Stimulated activated CD8-positive, alpha-beta memory T cell treated with anti-CD3 and anti-CD28 coated beads, Interleukin-12 subunit alpha, Interleukin-12 subunit beta, amount 100 ng/mL, for 4 hours (primary cell): Measurements from ENCODE around the gene HYCC2.
"Not testable (repeated sequence)": the region's sequence is repeated elsewhere in the genome, so short reads cannot be mapped to it uniquely, and the experiment has no call there.

Source experiments
- DNase-seq: peaks from one replicate; pipeline ENCODE4 v3.0.0-alpha.2; 2020; ENCODE audit warnings: low read depth

Gene HYCC2

DNA sequence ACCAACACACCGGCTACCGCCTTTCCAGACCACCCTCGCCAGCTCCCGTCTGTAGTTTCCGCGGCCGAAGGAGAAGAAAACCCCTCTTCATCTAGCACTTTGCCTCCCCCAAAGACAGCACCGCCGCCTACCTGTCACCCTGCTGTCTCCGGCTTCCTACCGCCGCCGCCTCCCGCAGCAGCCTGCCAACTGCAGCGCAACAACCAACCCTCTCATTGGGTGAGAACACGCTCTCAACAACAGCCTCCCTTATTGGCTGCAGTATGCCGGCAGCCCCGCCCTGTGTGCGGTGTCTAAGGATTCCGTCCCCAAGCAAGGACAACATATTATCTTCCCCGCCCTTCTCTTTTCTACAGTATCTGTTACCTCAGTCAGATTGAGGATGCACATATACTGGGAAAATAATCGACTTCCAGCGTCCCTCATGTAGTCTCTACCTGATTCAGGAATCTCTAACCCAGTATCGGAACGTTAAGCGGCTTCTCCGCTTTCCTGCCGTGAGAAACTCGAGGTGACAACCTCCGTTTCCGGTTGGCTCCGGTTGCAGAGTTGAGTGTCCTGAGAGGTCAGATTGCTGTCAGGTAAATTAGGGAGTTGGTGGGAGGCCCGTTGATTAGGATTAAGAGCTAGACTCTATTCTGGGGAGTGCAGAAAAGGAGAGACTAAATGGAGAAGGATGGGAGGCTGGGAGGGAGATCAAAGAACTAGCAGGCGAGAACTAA, at the start of gene HYCC2, which contains the start of gene NDUFB3:
HYCC2 (minus strand) TSS at position 193 of the 722 bp plus-strand sequence. CDS start 47,662 bp downstream, outside the sequence.
NDUFB3 (plus strand) TSS at position 523 of the 722 bp plus-strand sequence. CDS start 6,882 bp downstream, outside the sequence.
- peak; percentile 81 for DNase-seq

DNA sequence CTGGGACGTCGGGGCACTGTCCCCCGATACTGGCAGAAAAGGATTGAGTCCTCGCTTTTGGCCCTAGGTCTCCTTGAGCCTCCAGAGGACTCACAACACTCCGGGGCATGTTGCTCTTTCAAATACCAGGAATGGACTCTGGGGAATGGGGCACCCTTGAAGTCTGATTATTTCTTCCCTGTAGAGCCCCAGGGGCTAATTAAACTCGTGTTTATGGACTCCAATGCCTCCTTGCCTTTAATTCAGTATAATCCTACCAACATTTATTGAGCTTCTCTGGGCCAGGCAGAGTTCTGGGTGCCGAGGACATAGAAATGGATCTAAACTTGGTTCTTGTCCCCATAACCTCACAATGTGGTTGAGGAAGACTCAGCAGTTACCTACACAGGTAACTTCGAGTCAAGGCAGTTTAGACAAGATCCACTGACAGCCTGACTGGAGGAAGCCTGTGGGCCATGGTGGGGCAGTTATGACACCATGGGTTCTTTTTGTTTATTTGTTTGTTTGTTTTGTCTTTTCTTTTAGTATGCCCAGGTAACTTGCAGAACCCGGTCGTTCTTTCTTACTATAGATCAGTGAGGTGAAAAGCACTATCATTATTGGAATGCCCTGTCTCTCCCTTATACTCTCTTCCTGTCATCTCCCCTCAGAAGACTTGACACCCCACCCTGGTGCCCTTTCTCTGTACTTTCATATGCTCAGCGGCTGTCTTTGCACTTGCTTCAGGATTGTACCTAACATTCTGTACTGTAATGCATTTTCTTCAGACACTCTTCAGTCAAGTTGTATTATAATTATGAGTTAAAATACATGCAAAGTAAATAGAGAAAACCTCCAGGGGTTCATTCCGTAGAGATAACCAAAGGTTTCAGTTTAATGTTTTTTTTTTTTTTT, 47.7 kb upstream of the HYCC2 start:
- no peak for DNase-seq

DNA sequence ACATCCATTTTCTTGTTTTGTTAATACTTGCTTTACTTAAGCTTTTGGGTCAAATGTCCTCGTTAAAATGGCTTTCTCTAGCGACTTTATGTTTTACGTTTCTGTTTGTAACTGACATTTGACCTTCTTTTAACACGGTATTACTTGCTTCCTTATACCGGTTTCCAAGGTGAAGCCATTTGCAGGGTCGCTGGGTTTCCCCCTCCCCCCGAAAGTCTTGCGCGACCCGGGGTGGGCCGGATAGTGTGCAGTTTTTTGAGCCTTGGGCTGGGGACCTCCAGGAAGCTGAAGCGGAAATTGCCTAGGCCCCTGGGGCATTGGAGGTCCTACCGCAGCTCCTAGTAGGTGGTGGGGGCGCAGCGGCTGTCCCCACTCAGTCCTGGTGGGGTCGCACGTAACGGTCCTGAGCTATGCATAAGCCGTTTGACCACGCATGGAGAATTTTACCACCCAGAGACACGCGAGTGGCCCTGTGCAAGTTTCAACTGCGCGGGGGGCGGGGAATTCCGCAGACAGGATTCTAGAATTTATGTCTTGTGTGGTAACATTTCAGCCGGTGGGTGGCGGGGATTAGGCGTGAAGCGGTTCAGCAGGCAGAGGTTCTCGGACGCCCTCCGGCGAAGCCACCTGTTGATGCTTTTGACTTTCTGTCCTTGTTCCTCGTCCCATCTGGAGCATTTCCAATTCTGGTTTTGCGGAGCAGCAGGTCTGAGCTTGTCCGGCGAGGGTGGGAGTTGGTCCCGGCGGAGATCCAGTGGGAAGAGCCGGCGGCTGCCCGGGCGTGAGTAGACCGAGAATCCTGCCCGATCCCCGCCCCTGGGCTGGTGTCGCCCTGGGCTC, 46.9 kb upstream of the HYCC2 start:
- peak; percentile 78 for DNase-seq

DNA sequence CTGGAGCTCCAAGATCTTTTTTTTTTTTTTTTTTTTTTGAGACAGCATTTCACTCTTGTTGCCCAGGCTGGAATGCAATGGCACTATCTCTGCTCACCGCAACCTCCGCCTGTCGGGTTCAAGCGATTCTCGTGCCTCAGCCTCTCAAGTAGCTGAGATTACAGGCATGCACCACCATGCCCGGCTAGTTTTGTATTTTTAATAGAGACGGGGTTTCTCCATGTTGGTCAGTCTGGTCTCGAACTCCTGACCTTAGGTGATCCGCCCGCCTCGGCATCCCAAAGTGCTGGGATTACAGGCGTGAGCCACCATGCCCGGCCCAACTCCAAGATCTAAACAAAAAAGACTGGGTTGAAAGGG, 46.2 kb upstream of the HYCC2 start:
- DNase-seq = not testable (repeated sequence)

DNA sequence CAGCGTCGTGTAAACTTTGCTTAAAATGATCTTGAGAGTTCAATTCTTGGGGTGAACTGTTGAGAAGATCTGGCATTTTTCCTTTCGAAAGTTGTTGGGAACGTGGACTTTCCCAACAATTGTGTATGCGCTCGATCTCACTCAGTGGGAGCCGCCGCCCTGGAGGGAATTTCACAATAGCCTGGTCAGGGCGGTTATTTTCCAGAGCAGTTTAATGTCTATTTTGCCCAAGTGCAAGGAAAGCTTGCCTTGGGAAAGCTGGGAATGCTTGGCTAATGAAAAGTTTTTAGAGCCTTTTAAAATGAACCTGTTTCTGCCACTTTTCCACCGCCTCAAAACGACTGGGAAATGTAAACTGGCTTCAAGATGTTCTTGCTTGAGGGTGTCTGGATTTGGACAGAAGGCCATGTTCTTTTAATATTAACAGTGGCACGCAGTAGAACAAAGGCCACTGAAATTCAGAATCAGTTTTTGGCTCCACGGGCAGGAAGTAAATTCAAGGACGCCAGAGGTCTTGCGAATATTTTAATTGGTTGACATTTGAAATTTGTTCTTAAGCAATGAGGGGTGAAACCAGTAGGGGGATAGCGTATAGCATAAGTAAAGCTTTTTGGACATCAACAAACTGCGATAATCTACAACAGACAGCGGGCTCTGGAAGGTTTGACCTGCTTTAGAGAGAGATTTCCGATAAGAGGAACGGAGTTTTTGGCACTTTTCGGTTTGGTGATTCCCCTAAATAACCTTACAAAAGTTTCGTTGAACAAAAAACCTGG, 45.7 kb upstream of the HYCC2 start:
- no peak for DNase-seq

DNA sequence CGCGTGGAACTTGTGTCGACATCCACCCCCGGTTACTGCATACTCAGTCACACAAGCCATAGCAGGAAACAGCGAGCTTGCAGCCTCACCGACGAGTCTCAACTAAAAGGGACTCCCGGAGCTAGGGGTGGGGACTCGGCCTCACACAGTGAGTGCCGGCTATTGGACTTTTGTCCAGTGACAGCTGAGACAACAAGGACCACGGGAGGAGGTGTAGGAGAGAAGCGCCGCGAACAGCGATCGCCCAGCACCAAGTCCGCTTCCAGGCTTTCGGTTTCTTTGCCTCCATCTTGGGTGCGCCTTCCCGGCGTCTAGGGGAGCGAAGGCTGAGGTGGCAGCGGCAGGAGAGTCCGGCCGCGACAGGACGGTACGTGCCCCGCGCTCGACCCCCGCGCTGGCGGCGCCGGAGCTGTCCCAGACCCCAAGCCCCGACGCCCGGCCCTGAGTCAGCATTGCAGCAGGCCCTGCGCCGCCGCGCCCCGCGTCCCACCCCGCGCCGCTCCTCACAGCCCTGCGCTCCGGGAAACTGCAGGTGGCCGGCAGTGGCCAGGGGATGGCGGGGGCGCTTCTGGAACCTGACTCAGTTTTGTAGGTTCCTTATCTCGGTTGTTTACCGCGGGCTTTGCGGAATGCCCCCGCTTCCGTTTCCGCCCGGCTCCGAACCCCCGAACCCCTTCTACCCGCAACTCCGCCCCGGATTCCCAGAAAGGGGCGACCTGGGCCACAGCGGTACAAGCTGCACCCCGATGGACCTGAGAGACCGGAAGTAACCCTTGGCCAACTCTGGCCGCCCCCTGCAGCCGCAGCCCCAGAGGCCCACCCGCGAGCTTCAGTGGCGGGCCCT, 44.9 kb upstream of the HYCC2 start, which contains the start of gene CFLAR:
CFLAR (plus strand) TSS at position 50 of the 844 bp plus-strand sequence. CDS start 13,702 bp downstream, outside the sequence.
- DNase-seq = peak; percentile 74

DNA sequence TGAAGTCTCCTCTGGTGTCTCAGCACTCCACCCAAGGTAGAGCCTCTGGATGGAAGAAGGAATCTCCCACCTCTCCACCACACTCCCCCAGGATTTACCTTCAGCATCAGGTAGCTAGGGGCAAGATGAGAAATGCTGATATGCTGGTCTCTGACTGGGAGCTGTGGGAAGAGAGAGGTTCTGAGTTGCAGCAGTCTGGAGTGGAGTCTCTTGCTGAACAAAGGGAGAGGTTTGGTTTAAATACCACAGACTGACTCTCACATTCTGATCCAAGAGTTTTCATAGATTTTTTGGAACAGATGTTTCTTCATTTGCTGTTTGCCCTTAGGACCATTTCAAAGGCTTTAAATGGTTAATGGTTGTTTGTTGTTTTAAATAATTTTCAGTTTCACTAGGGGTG, 43.4 kb upstream of the HYCC2 start:
- DNase-seq = no peak

DNA sequence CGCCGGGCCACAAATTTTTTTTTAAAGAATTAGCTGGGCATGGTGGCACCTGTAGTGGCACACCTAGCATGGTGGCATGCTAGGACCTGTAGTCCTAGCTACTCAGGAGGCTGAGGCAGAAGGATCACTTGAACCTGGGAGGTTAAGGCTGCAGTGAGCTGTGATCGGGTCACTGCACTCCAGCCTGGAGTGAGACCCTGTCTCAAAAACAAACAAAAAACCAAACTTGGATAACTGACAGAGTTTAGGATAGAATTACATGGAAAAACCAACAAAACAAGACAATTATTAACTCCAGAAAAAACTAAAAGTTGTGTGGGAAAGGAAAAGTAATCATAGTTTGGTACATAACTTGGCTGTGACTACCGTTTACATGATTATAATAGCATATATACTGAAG, 42.9 kb upstream of the HYCC2 start:
- no peak for DNase-seq

DNA sequence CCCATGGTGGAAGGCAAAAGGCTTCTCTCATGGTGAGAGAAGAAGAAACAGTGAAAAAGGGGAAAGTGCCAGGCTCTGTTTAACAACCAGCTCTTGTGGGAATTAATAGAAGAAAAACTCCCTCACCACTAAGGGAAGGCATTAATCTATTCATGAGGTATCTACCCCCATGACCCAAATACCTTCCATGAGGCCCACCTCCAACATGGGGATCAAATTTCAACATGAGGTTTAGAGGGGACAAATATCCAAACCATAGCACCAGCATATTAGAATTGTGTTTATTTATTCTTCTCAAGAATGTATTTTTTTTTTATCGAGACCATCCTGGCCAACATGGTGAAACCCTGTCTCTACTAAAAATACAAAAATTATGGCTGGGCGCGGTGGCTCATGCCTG, 39.6 kb upstream of the HYCC2 start:
- no peak for DNase-seq

DNA sequence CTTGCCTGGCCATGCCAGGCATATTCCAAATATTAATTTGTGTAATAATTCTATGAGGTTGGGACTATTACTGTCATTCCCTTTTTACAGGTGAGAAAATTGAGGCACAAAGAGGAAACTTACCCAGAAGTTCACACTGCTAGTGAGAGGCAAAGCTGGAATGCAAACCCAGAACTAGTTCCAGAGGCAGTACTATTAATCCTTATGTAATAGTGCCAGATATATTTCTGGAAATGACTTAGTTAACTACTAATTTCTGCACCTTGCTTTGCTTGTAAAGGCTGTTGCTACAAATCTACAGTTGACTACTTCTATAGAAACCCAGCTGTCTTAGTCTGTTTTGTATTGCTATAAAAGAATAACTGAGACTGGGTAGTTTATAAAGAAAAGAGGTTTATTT, 39.1 kb upstream of the HYCC2 start:
- DNase-seq = no peak

DNA sequence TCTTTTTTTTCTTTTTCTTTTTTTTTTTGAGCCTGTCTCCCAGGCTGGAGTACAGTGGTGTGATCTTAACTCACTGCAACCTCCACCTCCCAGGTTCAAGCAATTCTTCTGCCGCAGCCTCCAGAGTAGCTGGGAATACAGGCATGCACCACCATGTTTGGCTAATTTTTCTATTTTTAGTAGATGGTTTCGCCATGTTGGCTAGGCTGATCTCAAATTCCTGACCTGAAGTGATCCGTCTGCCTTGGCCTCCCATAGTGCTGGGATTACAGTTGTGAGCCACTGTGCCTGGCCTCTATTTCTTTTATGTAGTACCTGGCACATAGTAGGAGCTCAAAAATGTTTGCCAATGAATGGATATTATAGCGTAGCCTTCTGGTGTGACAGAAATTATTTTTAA, 37.7 kb upstream of the HYCC2 start:
- no peak for DNase-seq

DNA sequence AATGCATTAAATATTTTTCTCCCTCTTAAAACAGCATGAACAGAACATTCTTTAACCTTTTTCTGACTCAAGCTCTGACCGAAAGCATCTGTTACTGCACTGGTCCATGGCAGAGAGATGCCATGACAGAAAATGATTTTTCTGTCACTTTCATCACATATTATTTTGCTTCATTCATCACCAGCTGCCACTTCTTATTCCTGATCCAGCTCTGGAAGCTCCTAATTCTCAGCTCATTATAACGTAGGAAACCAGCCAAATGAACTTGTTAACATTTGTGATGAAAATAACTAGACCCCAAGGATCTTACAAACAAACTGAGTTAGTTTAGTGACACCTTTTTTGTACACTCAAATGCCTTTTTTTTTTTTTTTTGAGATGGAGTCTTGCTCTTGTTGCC, 36.9 kb upstream of the HYCC2 start:
- no peak for DNase-seq

DNA sequence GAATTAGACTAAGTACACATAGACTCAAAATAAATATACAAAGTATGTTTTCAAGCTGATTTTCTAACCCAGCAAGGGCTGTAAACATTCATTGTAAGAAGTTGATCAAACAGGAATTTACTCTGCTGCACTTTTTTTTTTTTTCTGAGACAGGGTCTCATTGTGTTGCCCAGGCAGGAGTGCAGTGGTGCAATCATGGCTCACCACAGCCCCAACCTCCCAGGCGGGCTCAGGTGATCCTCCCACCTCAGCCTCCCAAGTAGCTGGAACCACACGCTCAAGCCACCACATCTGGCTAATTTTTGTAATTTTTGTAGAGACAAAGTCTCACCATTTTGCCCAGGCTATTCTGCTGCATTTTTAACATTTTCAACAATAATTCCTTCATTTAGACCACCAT, 36.2 kb upstream of the HYCC2 start:
- DNase-seq = no peak

DNA sequence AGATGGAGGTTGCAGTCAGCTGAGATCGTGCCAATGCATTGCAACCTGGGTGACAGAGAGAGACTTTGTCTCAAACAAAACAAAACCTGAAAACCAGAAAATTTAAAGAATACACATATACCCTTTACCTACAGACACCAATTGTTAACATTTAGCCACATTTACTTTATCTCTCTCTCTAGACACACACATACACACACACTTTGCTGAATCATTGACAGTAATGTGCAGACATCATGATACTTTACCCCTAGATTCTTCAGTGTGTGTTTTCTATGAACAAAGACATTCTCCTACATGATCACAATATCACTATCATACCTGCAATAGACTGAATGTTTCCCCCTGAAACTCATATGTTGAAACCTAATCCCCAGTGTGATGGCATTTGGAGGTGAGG, 34.3 kb upstream of the HYCC2 start:
- DNase-seq = no peak

DNA sequence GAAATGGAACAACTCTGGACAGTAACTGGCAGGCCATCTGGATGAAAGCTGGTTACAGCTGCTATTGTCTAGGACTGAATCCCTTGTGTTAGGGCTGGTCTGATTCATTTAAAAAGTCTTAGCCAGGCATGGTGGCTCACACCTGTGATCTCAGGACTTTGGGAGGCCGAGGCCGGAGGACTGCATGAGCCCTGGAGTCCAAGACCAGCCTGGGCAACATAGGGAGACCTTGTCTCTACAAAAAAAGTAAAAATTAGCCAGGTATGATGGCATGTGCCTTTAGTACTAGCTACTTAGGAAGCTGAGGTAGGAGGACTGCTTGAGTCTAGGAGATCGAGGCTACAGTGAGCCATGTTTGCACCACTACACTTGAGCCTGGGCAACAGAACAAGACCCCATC, 29.0 kb upstream of the HYCC2 start:
- no peak for DNase-seq

DNA sequence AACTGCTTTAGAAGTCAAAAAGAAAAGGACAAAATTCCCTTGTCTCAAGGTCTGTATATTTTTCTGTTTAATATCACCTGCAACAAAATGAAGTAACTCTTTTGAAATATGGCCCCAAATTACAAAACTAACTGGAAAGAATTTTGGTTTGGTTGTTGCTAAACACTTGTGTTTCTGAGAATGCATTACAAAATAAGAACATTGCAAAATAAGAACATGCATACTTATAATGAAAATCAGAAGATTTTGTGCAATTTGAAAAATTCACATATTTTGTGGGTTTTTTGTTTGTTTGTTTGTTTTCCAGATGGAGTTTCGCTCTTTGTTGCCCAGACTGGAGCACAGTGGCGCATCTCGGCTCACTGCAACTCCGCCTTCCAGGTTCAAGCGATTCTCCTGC, 22.1 kb upstream of the HYCC2 start:
- no peak for DNase-seq

DNA sequence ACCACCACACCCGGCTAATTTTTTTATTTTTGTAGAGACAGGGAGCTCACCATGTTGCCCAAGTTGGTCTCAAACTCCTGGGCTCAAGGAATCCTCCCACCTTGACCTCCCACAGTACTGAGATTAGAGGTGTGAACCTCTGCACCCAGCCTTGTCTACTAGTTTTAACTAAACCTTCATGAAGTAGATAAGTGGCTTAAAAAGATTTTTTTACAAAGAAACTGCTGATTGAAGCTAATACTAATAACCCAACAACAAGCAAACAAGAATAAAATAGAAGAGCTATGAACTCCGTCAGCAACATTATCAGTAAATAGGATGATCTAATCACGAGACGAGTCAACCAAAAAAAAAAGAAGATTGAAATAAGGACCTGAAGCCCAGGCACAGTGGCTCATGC, 19.1 kb upstream of the HYCC2 start:
- DNase-seq = no peak

DNA sequence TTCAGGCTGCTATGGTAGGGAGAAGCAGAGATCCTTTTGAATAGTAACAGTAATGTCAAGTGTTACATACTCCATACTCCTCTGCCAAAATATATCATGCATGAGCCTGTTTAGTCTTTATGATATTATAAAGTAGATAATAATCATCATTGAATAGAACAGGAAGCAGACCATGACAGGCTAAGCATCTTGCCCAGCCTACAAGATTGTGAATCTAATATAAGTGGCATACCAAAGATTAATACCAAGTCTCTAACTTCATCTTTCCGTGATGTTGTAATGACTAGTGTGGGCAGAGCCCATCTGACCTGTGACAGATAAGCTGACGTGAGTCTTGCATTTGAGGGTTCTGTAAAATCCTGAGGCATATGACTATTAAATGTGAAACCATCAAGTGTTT, 13.4 kb upstream of the HYCC2 start:
- no peak for DNase-seq

DNA sequence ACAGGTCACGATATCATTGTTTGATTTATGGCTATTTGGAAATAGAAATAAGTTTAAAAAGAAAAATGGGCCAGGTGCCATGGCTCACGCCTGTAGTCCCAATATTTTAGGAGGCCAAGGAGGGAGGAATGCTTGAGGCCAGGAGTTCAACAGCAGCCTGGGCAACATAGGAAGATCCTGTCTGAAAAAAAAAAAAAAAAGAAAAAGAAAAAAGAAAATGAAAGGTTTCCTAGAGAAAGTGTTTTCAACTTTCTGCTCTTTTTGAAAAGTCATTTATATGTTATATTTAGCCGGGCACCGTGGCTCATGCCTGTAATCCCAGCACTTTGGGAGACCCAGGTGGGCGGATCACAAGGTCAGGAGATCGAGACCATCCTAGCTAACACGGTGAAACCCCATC, 3.5 kb upstream of the HYCC2 start:
- no peak for DNase-seq

DNA sequence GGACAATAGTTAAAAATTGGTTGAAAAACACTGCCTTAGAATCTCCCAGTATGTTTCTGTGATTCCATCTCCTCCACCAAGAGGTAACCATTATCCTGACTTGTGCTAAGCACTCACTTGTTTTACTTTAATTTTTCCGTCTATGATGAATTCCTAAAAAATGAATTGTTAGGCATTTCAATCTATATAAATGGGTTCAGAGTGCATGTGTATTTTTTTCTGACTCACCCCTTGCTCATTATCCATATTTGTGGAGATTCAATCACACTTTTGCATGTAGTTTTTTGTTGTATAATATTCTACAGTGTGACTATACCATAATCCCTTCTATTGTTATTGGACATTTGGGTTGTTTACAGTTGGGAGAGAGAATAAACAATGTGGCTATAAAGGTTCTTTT, 1.6 kb upstream of the HYCC2 start:
- no peak for DNase-seq

DNA sequence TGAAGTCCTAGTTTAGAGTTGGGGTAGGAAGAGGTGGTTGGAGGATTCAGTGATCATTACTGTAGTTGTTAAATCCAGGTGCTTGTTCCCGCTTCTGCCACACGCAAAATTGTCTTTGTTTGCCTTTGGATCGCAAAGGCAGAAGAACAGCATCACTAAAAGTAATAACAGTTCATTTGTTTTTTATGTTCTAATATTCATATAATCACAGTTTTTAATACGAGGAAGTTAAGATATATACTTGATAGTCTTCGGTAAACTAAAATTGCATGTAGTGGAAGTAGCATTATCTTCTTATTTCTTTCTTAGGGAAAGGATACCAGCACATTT, 695 bp upstream of the HYCC2 start:
- DNase-seq = no peak
